ENCODE data around the gene CBLN3. TPM values are rescaled to one million over a fixed set of nuclear protein-coding genes. Genes with fewer than 3 reads are reported as not detected.

The CBLN3 gene
- total RNA-seq, 4 donors from 2014 or later: 0.79 to 9.7 (median 1.6) TPM

- intact Hi-C loops (cut with DNase I; ENCODE audit: low total_unique reads) (no loop called here), in situ Hi-C loops (cut with MboI; ENCODE audit: low pct_ligation_motif_present in 1 of 4, low pct_unique_long_range_greater_than_20kb in 1 of 4, low sequenced_read_pairs in 3 of 4) (no loop called here)
- Histone ChIP-seq H3K4me3 (no peak overlapping the region), H3K9me3 (no peaks in the 10 kb centered on the region), H3K27me3 (no peaks in the 10 kb centered on the region), H3K36me3 (no peaks in the 10 kb centered on the region), H3K27ac (no peak overlapping the region), H3K4me1 (peaks cover 4 to 12% (median 9%) of the 10 kb centered on the region in 4 donors)
- DNase-seq: no peak
- 86% methylated on average over 16 of the region's 16 CpGs; no CpG with 5 or more reads in 1 of the 2 donors for WGBS, 2 donors (ENCODE audit: low coverage in 1 of 2)
- TF ChIP-seq, protein P1, sequence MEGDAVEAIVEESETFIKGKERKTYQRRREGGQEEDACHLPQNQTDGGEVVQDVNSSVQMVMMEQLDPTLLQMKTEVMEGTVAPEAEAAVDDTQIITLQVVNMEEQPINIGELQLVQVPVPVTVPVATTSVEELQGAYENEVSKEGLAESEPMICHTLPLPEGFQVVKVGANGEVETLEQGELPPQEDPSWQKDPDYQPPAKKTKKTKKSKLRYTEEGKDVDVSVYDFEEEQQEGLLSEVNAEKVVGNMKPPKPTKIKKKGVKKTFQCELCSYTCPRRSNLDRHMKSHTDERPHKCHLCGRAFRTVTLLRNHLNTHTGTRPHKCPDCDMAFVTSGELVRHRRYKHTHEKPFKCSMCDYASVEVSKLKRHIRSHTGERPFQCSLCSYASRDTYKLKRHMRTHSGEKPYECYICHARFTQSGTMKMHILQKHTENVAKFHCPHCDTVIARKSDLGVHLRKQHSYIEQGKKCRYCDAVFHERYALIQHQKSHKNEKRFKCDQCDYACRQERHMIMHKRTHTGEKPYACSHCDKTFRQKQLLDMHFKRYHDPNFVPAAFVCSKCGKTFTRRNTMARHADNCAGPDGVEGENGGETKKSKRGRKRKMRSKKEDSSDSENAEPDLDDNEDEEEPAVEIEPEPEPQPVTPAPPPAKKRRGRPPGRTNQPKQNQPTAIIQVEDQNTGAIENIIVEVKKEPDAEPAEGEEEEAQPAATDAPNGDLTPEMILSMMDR (IDR thresholded peaks at IDR 0.05): no peak
- TF ChIP-seq POLR2A (IDR thresholded peaks at IDR 0.05): no peak
- TF ChIP-seq EP300 (IDR thresholded peaks at IDR 0.05; ENCODE audit: low read depth): no peak
- no peak for TF ChIP-seq POLR2AphosphoS5 (IDR thresholded peaks at IDR 0.05)
These were observed 12.4 kb downstream of the CBLN3 start for GRCh38 chr14:24416932-24417619.

DNA sequence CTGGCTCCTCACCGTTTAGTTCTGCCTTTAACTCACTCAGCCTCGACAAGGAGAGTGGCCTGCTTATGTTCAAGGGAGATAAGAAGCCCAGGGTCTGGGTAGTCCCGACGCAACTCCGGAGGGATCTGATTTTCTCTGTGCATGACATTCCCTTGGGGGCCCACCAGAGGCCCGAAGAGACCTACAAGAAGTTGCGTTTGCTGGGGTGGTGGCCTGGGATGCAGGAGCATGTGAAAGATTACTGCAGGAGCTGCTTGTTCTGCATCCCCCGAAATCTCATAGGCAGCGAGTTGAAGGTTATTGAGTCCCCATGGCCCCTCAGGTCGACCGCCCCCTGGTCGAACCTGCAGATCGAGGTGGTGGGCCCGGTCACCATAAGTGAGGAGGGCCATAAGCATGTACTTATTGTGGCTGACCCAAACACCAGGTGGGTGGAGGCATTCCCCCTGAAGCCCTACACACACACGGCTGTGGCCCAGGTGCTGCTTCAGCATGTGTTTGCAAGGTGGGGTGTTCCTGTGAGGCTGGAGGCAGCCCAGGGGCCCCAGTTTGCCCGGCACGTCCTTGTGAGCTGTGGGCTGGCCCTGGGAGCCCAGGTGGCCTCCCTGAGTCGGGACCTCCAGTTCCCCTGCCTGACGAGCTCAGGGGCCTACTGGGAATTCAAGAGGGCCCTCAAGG lies 13.1 kb downstream of the CBLN3 start:
- in situ Hi-C loops (cut with MboI; ENCODE audit: low pct_ligation_motif_present in 1 of 4, low pct_unique_long_range_greater_than_20kb in 1 of 4, low sequenced_read_pairs in 3 of 4): no loop called here

DNA sequence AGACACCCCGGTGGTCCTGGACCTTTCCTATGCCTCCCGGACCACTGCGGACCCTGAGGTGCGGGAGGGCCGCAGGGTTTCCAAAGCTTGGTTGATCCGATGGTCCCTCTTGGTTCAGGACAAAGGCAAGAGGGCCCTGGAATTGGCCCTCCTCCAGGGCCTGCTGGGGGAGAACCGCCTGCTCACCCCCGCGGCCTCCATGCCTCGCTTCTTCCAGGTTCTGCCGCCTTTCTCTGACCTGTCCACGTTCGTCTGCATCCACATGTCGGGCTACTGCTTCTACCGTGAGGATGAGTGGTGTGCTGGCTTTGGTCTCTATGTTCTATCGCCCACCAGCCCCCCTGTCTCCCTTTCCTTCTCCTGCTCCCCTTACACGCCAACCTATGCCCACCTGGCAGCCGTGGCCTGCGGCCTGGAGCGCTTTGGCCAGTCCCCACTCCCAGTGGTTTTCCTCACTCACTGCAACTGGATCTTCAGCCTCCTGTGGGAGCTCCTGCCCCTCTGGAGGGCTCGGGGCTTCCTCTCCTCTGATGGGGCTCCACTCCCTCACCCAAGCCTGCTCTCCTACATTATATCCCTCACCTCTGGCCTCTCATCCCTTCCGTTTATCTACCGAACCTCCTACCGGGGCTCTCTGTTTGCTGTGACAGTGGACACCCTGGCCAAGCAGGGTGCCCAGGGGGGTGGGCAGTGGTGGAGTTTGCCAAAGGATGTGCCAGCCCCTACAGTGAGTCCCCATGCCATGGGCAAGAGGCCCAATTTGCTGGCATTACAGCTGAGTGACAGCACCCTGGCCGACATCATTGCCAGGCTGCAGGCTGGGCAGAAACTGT lies 13.8 kb downstream of the CBLN3 start:
- intact Hi-C loops (cut with DNase I; ENCODE audit: low total_unique reads): no loop called here
- H3K4me1 ChIP-seq: peaks cover 4 to 12% (median 8%) of the 10 kb centered on the region in 4 donors
- H3K27ac ChIP-seq: no peak overlapping the region
- in situ Hi-C loops (cut with MboI; ENCODE audit: low pct_ligation_motif_present in 1 of 4, low pct_unique_long_range_greater_than_20kb in 1 of 4, low sequenced_read_pairs in 3 of 4): no loop called here
- no peak for DNase-seq
- 69 to 89% methylated on average over 3 to 25 of the region's 25 CpGs for WGBS, 2 donors (ENCODE audit: low coverage in 1 of 2)
- no peaks in the 10 kb centered on the region for H3K9me3 ChIP-seq
- no peaks in the 10 kb centered on the region for H3K36me3 ChIP-seq
- H3K27me3 ChIP-seq: no peaks in the 10 kb centered on the region
- no peak overlapping the region for H3K4me3 ChIP-seq
- TF ChIP-seq, protein P1 (IDR thresholded peaks at IDR 0.05): no peak

More for the DNA sequence above, 13.1 kb downstream of the CBLN3 start:
- no peak overlapping the region for H3K4me3 ChIP-seq
- H3K27me3 ChIP-seq: no peaks in the 10 kb centered on the region
- H3K4me1 ChIP-seq: peaks cover 4 to 12% (median 8%) of the 10 kb centered on the region in 4 donors
- H3K27ac ChIP-seq: no peak overlapping the region
- intact Hi-C loops (cut with DNase I; ENCODE audit: low total_unique reads): no loop called here
- TF ChIP-seq POLR2AphosphoS5 (IDR thresholded peaks at IDR 0.05) (no peak), POLR2A (IDR thresholded peaks at IDR 0.05) (no peak), EP300 (IDR thresholded peaks at IDR 0.05; ENCODE audit: low read depth) (no peak)
- TF ChIP-seq, protein P1 (IDR thresholded peaks at IDR 0.05): no peak
- H3K36me3 ChIP-seq: no peaks in the 10 kb centered on the region
- no peaks in the 10 kb centered on the region for H3K9me3 ChIP-seq
- WGBS, 2 donors (ENCODE audit: low coverage in 1 of 2): 79% methylated on average over 18 of the region's 19 CpGs; no CpG with 5 or more reads in 1 of the 2 donors
- no peak for DNase-seq
